IMR-90 (cell line): Measurements from ENCODE around the gene CFD. TPM values are rescaled to one million over a fixed set of nuclear protein-coding genes. Genes with fewer than 3 reads are reported as not detected.

Source experiments
- ATAC-seq: fragments of 200-7000 bp; cut with Tn5 transposase; 2 replicates; pipeline ENCODE4 v1.9.1; 2020; ENCODE audit warnings: low read depth, mild to moderate bottlenecking, moderate library complexity
- BruUV-seq: library from RNA; stranded (reverse); fragments of 400-500 nt; replicated peaks from 2 replicates; lab custom pipeline; 2021; lab: Mats Ljungman, UMichigan
- CTCF ChIA-PET: fragments of 300-600 bp; formaldehyde crosslinking; extraction: SDS; loops from one replicate; lab custom pipeline; 2021; ENCODE audit warnings: antibody characterized with exemption; lab: Yijun Ruan, JAX
- POLR2A ChIA-PET: fragments of 300-600 bp; sonication (Branson Sonifier 250); formaldehyde crosslinking; loops from one replicate; lab custom pipeline; 2022; ENCODE audit warnings: antibody characterized with exemption; ENCODE audit not compliant: unreplicated experiment; lab: Charles Lee
- DNase-seq: peaks from one replicate; pipeline ENCODE4 v3.0.0; 2013
- H2AFZ ChIP-seq: replicated peaks from 2 replicates; pipeline ENCODE3; 2013; ENCODE audit warnings: low read length, mild to moderate bottlenecking; ENCODE audit not compliant: poor library complexity
- H2AK5ac ChIP-seq: 2 replicates; pipeline ENCODE4 v1.6.1; 2013; ENCODE audit warnings: low read depth, low read length, inconsistent platforms
- H2AK9ac ChIP-seq: replicated peaks from 2 replicates; pipeline ENCODE3; 2013; ENCODE audit warnings: mild to moderate bottlenecking, low read depth, low read length, moderate library complexity; ENCODE audit not compliant: poor library complexity
- H2BK120ac ChIP-seq: 2 replicates; pipeline ENCODE4 v1.6.1; 2013; ENCODE audit warnings: low read depth, low read length, inconsistent platforms
- H2BK15ac ChIP-seq: 3 replicates; pipeline ENCODE4 v1.6.1; 2013; ENCODE audit warnings: low read depth, low read length, inconsistent platforms
- H2BK20ac ChIP-seq: 2 replicates; pipeline ENCODE4 v1.6.1; 2013; ENCODE audit warnings: low read depth, mild to moderate bottlenecking, inconsistent platforms, low read length, moderate library complexity
- H2BK5ac ChIP-seq: 2 replicates; pipeline ENCODE4 v1.6.1; 2013; ENCODE audit warnings: mild to moderate bottlenecking, low read depth, low read length, inconsistent platforms; ENCODE audit not compliant: poor library complexity, severe bottlenecking
- H3K14ac ChIP-seq: replicated peaks from 2 replicates; pipeline ENCODE4 v1.6.1; 2013; ENCODE audit warnings: low read depth, low read length, inconsistent platforms
- H3K18ac ChIP-seq: 2 replicates; pipeline ENCODE4 v1.6.1; 2013; ENCODE audit warnings: low read depth, low read length, control low read depth
- H3K23ac ChIP-seq: 2 replicates; pipeline ENCODE4 v1.6.1; 2013; ENCODE audit warnings: low read depth, low read length, inconsistent platforms
- H3K27ac ChIP-seq: 2 replicates; pipeline ENCODE4 v1.5.1; 2013; ENCODE audit warnings: mild to moderate bottlenecking, control low read depth, low read length; ENCODE audit not compliant: insufficient read depth
- H3K27me3 ChIP-seq: 2 replicates; pipeline ENCODE4 v1.6.1; 2013; ENCODE audit warnings: low read length; ENCODE audit not compliant: control insufficient read depth, insufficient read depth
- H3K36me3 ChIP-seq: 2 replicates; pipeline ENCODE4 v1.6.1; 2013; ENCODE audit warnings: low read length, mixed read lengths; ENCODE audit not compliant: control insufficient read depth, insufficient read depth
- H3K4ac ChIP-seq: 2 replicates; pipeline ENCODE4 v1.6.1; 2013; ENCODE audit warnings: low read depth, low read length, inconsistent platforms
- H3K4me1 ChIP-seq: 2 replicates; pipeline ENCODE4 v1.6.1; 2013; ENCODE audit warnings: low read length, mixed read lengths; ENCODE audit not compliant: control insufficient read depth, insufficient read depth
- H3K4me2 ChIP-seq: 2 replicates; pipeline ENCODE4 v1.6.1; 2013; ENCODE audit warnings: low read depth, mild to moderate bottlenecking, control low read depth, low read length, moderate library complexity
- H3K4me3 ChIP-seq: 2 replicates; pipeline ENCODE4 v1.5.1; 2013; ENCODE audit warnings: low read depth, mild to moderate bottlenecking, control low read depth, low read length, moderate library complexity; ENCODE audit not compliant: insufficient read depth
- H3K56ac ChIP-seq: 2 replicates; pipeline ENCODE4 v1.6.1; 2013; ENCODE audit warnings: low read length, inconsistent platforms; ENCODE audit not compliant: insufficient read depth; ENCODE audit errors: extremely low read depth
- H3K79me1 ChIP-seq, 2 experiments: 2 replicates each; pipeline ENCODE4 v1.6.1; 2013; ENCODE audit warnings: low read length in 2 of 2, inconsistent platforms in 1 of 2, low read depth in 1 of 2
- H3K9ac ChIP-seq: 2 replicates; pipeline ENCODE4 v1.6.1; 2013; ENCODE audit warnings: low read depth, low read length, control low read depth
- H3K9me1 ChIP-seq: 2 replicates; pipeline ENCODE4 v1.6.1; 2013; ENCODE audit warnings: low read length, inconsistent platforms; ENCODE audit not compliant: insufficient read depth
- H3K9me3 ChIP-seq: 2 replicates; pipeline ENCODE4 v1.6.1; 2013; ENCODE audit warnings: low read length; ENCODE audit not compliant: control insufficient read depth, insufficient read depth
- H4K20me1 ChIP-seq: 2 replicates; pipeline ENCODE4 v1.6.1; 2013; ENCODE audit warnings: low read length, inconsistent platforms; ENCODE audit not compliant: insufficient read depth
- H4K5ac ChIP-seq: 2 replicates; pipeline ENCODE4 v1.6.1; 2013; ENCODE audit warnings: mild to moderate bottlenecking, low read depth, low read length, control low read depth
- H4K8ac ChIP-seq, 2 experiments: 2 replicates each; pipeline ENCODE4 v1.6.1; 2013; ENCODE audit warnings: low read depth in 2 of 2, low read length in 2 of 2, control low read depth in 1 of 2, inconsistent platforms in 1 of 2
- H4K91ac ChIP-seq: 2 replicates; pipeline ENCODE4 v1.6.1; 2013; ENCODE audit warnings: low read depth, low read length, inconsistent platforms; ENCODE audit not compliant: insufficient read depth
- CEBPB ChIP-seq: IDR thresholded peaks from 2 replicates; pipeline ENCODE4 v1.6.1; 2012; ENCODE audit warnings: low read depth, low read length, improper control_type of control experiment
- CHD1 ChIP-seq: IDR thresholded peaks from 2 replicates; pipeline ENCODE4 v1.6.1; 2012; ENCODE audit warnings: low read depth, low read length, improper control_type of control experiment
- MXI1 ChIP-seq: IDR thresholded peaks from 2 replicates; pipeline ENCODE4 v1.6.1; 2012; ENCODE audit warnings: low read depth, mild to moderate bottlenecking, low read length, moderate library complexity, borderline replicate concordance
- RAD21 ChIP-seq: IDR thresholded peaks from 2 replicates; pipeline ENCODE4 v1.6.1; 2012; ENCODE audit warnings: low read length, improper control_type of control experiment
- RCOR1 ChIP-seq: IDR thresholded peaks from 2 replicates; pipeline ENCODE4 v1.6.1; 2012; ENCODE audit warnings: mild to moderate bottlenecking, low read length, improper control_type of control experiment; ENCODE audit not compliant: insufficient replicate concordance
- SMC3 ChIP-seq: fragments of 150-350 bp; IDR thresholded peaks from 2 replicates; pipeline ENCODE4 v1.6.1; 2016; ENCODE audit warnings: low read depth, mild to moderate bottlenecking, antibody characterized with exemption, low read length, moderate library complexity
- WGBS, 2 experiments: methylation state at CpG; one replicate each; pipeline versions ENCODE4 v1.1.5 to v1.1.7; 2013; ENCODE audit warnings: missing lambda C conversion rate in 2 of 2; ENCODE audit not compliant: insufficient read length in 1 of 2; ENCODE audit errors: extremely low coverage in 2 of 2; 5-methylcytosine and 5-hydroxymethylcytosine counted together
- dilution Hi-C: fragments of 300-500 bp; cut with HindIII; formaldehyde crosslinking; loops from one replicate; pipeline ENCODE4 v1.14.3; 2018; ENCODE audit warnings: low sequenced_read_pairs; ENCODE audit not compliant: unreplicated experiment
- in situ Hi-C: fragments of 300-500 bp; cut with MboI; formaldehyde crosslinking; loops from 3 replicates; pipeline ENCODE4 v1.14.3; 2019; ENCODE audit warnings: low sequenced_read_pairs, inconsistent platforms, mixed read lengths
- intact Hi-C: fragments of 100-400 bp; cut with micrococcal nuclease; formaldehyde crosslinking; loops from 2 replicates; pipeline ENCODE4 v1.10.0; 2022
- polyA plus RNA-seq, 3 experiments: library from polyadenylated mRNA; depleted of rRNA; stranded (reverse); fragments of >200 nt; gene quantifications; 2 replicates each; pipeline ENCODE4 v1.2.3, GENCODE V29; 2012; ENCODE audit warnings: low replicate concordance in 1 of 3
- total RNA-seq: library from RNA; depleted of rRNA; stranded (reverse); fragments of >200 nt; gene quantifications from 2 replicates; pipeline ENCODE4 v1.2.3, GENCODE V29; 2012

The CFD gene
- total and polyA plus RNA-seq, 2 of the 4 experiments (the other 2 are of a cell fraction), result 1.4 to 2.8 TPM

DNA sequence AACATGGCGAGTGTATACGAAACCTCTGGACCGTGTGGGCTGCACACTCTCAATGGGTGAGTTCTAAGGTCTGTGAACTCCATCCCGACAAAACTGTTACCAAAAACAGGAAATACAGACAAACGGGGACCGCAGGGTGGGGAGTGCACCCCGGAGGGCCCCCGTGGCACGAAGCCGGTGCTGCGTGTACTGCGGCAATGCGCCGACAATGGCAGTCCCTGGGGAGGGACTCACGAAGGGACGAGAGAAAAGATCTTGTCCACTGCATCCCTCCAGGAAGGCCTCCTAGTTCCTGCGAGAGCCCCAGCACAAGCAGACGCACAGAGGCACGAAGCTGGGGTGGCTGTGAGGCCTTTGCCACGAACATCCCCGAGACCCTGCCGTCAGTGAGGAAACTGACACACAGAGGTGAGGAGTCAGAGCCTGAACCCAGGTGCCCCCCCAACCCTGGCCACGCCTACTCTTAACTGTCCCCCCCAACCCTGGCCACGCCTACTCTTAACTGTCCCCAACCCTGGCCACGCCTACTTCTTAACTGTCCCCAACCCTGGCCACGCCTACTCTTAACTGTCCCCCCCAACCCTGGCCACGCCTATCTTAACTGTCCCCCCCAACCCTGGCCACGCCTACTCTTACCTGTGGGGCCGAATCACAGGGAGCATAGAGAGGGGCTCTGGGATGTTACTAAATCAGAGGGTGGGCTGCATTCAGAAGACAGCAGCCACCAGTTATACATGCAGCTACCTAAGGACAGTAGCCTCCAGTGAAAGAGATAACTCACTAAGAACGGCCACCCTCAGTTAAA is 29.3 kb downstream of the CFD start (continued):
- TF ChIP-seq RAD21, result no peak

DNA sequence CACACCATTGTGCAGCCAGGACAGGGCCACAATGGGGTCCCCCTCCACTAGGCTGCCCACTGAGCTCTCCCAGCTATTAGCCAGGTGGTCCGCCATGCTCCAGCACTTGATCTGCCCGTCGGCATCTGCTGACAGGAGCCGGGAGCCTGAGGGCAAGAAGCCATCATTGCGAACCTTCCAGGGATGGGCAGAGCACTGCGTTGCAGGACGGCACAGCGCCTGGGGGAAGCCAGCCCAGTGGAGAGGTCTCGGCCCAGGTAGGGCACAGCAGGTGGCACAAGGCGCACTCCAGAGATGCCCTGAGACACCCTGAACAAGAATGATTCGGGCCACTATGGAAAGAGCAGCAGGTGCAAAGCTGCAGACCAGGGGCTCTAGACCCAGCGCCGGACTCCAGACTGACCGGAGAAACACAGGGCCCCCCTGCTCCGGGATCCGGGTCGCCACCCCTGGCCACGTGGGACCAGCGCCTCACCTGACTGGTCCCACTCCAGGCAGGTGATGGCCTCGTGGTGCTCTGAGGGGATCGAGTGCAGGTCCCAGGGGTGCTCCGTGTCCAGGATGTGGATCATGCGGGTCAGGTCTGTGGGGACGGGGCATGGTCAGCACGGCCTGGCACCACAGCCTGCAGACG is 30.3 kb downstream of the CFD start:
- DNase-seq (no peak), ATAC-seq (no peak)
- Histone ChIP-seq H3K4me3 (no peak overlapping the region), H2AK5ac (no peak overlapping the region), H3K9me3 (no peaks in the 10 kb centered on the region), H4K5ac (no peak overlapping the region), H2AK9ac (no peak overlapping the region), H4K8ac (no peak overlapping the region), H4K91ac (no peak overlapping the region), H3K56ac (no peak overlapping the region), H3K4ac (no peak overlapping the region), H3K27me3 (no peaks in the 10 kb centered on the region), H3K18ac (no peak overlapping the region), H2BK15ac (no peak overlapping the region), H2AFZ (peak overlapping the region; percentile 23), H2BK120ac (no peak overlapping the region), H3K4me1 (no peaks in the 10 kb centered on the region), H3K14ac (no peak overlapping the region), H3K36me3 (peaks cover 46% of the 10 kb centered on the region), H2BK20ac (no peak overlapping the region), H3K4me2 (no peak overlapping the region), H4K20me1 (peaks cover 6% of the 10 kb centered on the region), H2BK5ac (no peak overlapping the region), H3K9ac (no peak overlapping the region), H3K27ac (no peak overlapping the region), H3K23ac (no peak overlapping the region), H3K79me1 (peaks cover 13 to 39% of the 10 kb centered on the region in 2 experiments; a peak in 3 of 4 replicates), H3K9me1 (peaks cover 2% of the 10 kb centered on the region; the same call in 1 of the 2 replicates)
- no peak for TF ChIP-seq RCOR1
- no peak for TF ChIP-seq MXI1
- TF ChIP-seq CHD1, result no peak
- TF ChIP-seq CEBPB, result no peak
- TF ChIP-seq SMC3, result no peak
- TF ChIP-seq RAD21, result no peak
- intact Hi-C loops, result no loop called here
- in situ Hi-C loops, result no loop called here
- 92% methylated on average over 24 of the region's 26 CpGs; no CpG with 5 or more reads in 1 of the 2 experiments for WGBS, 2 experiments
- no TSS peak for BruUV-seq
- ChIA-PET POLR2A (no interaction called here), CTCF (no interaction called here)
- dilution Hi-C loops, result no loop called here
